ENCODE results near the gene SLC4A7.
"Not testable (repeated sequence)": the region's sequence is repeated elsewhere in the genome, so short reads cannot be mapped to it uniquely, and the experiment has no call there.

SLC4A7 gene

GRCh38 chr3:27360113-27361078, 123.8 kb downstream of the SLC4A7 start:
- peak; percentile 38 for DNase-seq (ENCODE audit: low read depth, low spot score)

GRCh38 chr3:27358372-27358771, 125.8 kb downstream of the SLC4A7 start:
- no peak for DNase-seq (ENCODE audit: low read depth, low spot score)

- peak; percentile 70 for DNase-seq (ENCODE audit: low read depth, low spot score)
These were observed 126.4 kb downstream of the SLC4A7 start for GRCh38 chr3:27357665-27358258.

- no peak for DNase-seq (ENCODE audit: low read depth, low spot score)
These were observed 127.2 kb downstream of the SLC4A7 start for GRCh38 chr3:27356976-27357375.

- DNase-seq (ENCODE audit: low read depth, low spot score) = no peak
These were observed 129.5 kb downstream of the SLC4A7 start for GRCh38 chr3:27354588-27355203.

GRCh38 chr3:27354161-27354560, 130.0 kb downstream of the SLC4A7 start:
- DNase-seq (ENCODE audit: low read depth, low spot score) = no peak

GRCh38 chr3:27353221-27353620, 131.0 kb downstream of the SLC4A7 start:
- DNase-seq (ENCODE audit: low read depth, low spot score) = no peak

GRCh38 chr3:27352047-27352446, 132.1 kb downstream of the SLC4A7 start:
- DNase-seq (ENCODE audit: low read depth, low spot score) = no peak

GRCh38 chr3:27349832-27350231, 134.4 kb downstream of the SLC4A7 start:
- no peak for DNase-seq (ENCODE audit: low read depth, low spot score)

- no peak for DNase-seq (ENCODE audit: low read depth, low spot score)
These were observed 138.0 kb downstream of the SLC4A7 start for GRCh38 chr3:27345959-27346865.

GRCh38 chr3:27345493-27345892, 138.7 kb downstream of the SLC4A7 start:
- DNase-seq (ENCODE audit: low read depth, low spot score) = no peak

- DNase-seq (ENCODE audit: low read depth, low spot score) = no peak
These were observed 139.1 kb downstream of the SLC4A7 start for GRCh38 chr3:27345045-27345444.

GRCh38 chr3:27344192-27344591, 140.0 kb downstream of the SLC4A7 start:
- no peak for DNase-seq (ENCODE audit: low read depth, low spot score)

GRCh38 chr3:27342267-27342666, 141.9 kb downstream of the SLC4A7 start:
- no peak for DNase-seq (ENCODE audit: low read depth, low spot score)

GRCh38 chr3:27340534-27340933, 143.7 kb downstream of the SLC4A7 start:
- DNase-seq (ENCODE audit: low read depth, low spot score) = no peak

GRCh38 chr3:27335571-27335970, 148.6 kb downstream of the SLC4A7 start:
- no peak for DNase-seq (ENCODE audit: low read depth, low spot score)

GRCh38 chr3:27333843-27334242, 150.3 kb downstream of the SLC4A7 start:
- DNase-seq (ENCODE audit: low read depth, low spot score) = no peak

GRCh38 chr3:27328982-27329762, 155.0 kb downstream of the SLC4A7 start:
- DNase-seq (ENCODE audit: low read depth, low spot score) = not testable (repeated sequence)

- peak; percentile 82 for DNase-seq (ENCODE audit: low read depth, low spot score)
These were observed 157.3 kb downstream of the SLC4A7 start for GRCh38 chr3:27326629-27327545.

- peak; percentile 29 for DNase-seq (ENCODE audit: low read depth, low spot score)
These were observed 158.0 kb downstream of the SLC4A7 start for GRCh38 chr3:27326202-27326601.

Measured in astrocyte of the hippocampus (primary cell).